ENCODE results near the gene NCBP3.

NCBP3 gene, protein sequence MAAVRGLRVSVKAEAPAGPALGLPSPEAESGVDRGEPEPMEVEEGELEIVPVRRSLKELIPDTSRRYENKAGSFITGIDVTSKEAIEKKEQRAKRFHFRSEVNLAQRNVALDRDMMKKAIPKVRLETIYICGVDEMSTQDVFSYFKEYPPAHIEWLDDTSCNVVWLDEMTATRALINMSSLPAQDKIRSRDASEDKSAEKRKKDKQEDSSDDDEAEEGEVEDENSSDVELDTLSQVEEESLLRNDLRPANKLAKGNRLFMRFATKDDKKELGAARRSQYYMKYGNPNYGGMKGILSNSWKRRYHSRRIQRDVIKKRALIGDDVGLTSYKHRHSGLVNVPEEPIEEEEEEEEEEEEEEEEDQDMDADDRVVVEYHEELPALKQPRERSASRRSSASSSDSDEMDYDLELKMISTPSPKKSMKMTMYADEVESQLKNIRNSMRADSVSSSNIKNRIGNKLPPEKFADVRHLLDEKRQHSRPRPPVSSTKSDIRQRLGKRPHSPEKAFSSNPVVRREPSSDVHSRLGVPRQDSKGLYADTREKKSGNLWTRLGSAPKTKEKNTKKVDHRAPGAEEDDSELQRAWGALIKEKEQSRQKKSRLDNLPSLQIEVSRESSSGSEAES

DNA sequence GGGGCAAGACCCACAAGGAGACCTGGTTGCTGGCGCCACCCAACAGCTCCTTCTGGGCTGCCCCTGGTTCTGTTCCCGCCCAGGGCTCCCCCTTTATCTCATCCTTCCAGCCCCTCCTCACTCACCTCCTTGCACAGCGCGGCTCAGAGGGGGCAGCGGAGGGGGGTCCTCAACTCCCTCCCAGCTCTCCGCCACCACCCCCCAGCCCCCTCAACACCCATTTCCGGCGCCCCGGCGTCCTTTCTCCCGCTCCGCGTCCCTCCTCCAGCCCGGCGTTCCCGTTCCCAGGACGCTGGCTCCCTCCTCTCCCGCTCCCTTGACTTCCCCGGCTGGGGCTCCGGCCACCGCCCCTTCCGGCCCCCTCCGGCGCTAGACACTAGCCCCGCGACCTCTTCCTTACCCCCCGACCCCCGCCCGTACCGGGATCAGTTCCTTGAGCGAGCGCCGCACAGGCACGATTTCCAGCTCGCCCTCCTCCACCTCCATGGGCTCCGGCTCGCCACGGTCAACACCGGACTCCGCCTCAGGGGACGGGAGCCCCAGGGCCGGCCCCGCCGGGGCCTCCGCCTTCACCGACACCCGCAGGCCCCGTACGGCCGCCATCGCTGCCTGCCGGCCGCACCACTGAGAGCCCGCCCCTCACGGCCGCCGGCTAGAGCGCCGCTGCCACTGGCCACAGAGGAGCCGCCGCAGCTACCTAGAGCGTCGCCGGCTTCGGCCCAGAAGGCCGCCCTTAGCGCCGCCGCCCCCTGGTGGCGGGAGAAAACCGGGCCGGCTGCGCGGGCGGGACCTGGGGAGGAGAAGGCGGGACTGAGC is at the start of gene NCBP3:
Gene NCBP3 (minus strand): TSS at position 626 of the 816 bp plus-strand sequence. CDS start 23 bp downstream, at position 603.
- DNase-seq: peak; percentile 87 to 93

DNA sequence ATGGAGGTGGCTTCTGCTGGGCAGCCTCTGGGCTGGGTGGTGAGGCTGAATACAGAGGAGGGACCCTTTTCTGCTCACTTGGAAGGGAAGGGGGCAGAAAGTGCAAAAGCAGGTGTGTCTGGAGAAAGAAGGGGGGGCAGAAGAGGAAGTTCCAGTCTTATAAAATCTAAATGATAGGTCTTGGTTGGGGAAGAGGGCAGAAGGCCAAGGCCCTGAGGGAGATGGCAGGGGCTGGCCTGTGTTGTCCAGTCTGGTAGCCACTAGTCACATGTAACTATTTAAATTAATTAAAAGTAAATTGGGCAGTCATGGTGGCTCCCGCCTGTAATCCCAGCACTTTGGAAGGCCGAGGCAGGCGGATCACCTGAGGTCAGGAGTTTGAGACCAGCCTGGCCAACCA is 49.3 kb upstream of the NCBP3 start:
- DNase-seq: no peak

- DNase-seq: no peak
Measured at GRCh38 chr17:3894911-3895343, 48.9 kb upstream of the NCBP3 start.

GRCh38 chr17:3894188-3894587 is 48.1 kb upstream of the NCBP3 start:
- DNase-seq: no peak

GRCh38 chr17:3893720-3894116 is 47.7 kb upstream of the NCBP3 start:
- no peak for DNase-seq

- DNase-seq: peak; percentile 86 to 93
Measured at GRCh38 chr17:3893003-3893719, 47.1 kb upstream of the NCBP3 start, which contains the start of gene CAMKK1. Gene CAMKK1 (minus strand): TSS chr17:3893053. CDS start chr17:3885687, 7,366 bp downstream.

- peak; percentile 84 to 86 for DNase-seq
Measured at GRCh38 chr17:3892095-3892998, 46.3 kb upstream of the NCBP3 start.

DNA sequence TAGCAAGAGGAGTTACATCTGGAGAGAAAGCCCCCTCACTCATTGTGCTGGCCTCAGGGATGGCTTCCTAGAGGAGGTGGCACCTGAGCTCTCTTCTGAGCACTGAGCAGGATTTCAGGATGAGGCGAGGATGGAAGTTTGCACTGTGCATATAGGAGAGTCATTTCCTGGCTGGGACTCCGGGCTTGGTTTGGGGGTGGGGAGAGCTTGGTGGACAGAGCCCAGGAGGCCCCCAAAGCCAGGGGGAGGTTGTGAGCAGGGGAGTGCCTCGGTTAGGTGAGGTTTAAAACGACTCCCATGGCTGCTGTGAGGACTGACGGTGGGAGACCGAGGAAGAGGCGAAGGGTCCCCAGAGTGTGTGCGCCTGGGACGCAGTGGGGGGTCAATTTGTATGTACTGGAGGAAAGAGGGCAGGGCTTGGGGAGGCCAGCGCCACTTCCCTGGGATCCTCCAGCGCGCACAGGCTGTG is 45.6 kb upstream of the NCBP3 start:
- DNase-seq: no peak

DNA sequence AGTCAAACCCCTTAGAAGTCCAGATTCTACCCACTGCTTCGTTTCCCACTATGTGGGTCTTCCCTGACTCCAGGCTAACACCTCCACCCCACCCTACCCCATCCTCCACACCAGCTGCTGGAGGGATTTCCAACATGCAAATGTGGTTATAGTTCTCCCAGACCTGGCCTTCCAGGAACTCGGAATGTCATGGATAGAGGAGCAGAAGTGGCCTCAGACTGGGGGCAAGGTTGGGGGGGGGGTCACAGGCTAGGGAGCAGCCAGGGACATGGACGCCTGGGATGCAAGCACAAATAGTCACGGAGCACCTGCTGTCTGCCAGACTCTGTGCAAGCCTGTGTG is 44.8 kb upstream of the NCBP3 start:
- DNase-seq: no peak

DNA sequence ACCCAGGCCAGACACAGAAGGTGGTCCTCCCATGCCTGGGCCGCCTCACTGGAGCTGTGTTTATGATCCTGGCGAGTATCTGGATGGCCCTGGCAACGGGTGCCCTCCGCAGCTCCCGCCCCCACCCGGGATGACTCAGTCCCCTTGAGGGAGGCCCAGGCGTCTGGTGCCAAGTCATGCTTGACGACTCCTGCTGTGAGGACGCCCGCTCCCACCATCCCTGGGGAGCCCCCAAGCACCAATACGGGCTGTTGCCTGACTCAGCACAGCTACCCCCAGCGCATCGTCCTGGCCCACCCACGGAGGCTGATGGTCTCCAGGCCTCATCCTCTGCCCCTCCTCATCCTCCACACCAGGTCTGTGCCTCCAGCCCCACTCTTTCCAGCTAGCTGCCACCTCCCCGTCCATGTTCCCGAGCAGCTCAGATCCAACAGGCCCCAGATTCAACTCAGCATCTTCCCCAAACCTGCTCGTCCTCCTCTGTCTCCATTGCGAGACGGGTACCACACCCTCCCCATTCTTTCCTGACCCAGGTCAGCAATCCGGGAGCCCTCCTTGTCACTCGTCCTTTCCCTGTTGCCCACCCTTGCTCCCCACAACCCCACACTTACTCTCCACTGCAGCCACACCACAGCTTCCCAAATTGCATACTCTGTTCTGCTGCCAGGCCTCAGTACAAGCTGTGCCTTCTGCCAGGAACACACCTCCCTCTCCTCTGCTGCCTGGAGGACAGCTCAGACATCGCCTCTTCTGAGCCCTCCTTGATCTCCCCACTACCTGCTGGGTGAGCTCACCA is 44.2 kb upstream of the NCBP3 start:
- no peak for DNase-seq

GRCh38 chr17:3889325-3890012 is 43.4 kb upstream of the NCBP3 start:
- DNase-seq: no peak

DNA sequence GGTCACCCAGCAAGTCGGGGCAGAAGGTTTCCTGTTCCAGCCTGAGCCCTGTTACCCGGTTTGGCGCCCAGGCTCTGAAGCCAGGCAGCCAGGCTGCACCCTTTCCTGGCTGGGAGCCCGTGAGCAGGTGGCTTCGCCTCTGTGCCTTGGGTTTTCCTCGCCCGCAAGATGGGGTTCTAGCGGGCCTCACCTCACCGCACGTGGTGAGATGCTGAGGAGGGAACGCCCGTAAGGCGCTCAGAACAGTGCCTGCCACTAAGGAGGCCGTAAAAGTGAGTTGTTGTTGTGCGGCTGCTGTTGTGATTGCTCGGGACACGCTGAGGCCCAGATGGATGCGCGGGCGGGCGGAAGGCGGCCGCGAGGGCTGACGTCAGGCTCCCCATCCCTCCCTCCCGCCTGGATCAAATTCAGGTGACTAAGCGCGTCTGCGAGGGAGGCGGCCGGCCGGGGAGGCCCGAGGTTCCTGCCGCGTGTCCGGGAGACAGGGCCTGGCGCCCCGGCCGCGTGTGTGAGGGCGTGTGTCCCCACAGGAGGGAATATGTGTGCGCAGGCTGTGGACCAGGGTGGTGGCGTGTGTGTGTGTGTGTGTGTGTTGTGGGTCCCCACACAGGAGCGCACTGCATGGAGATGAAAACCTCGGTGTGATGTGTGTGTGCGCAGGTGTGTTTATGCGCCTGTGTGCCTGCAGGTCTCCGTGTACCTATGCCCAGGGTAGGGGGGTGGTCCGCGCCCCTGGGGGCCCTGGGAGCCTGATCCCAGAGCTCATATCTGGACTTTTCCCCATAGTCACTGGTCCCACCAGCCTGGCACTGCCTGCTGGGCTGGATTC is 42.5 kb upstream of the NCBP3 start:
- DNase-seq: no peak

DNA sequence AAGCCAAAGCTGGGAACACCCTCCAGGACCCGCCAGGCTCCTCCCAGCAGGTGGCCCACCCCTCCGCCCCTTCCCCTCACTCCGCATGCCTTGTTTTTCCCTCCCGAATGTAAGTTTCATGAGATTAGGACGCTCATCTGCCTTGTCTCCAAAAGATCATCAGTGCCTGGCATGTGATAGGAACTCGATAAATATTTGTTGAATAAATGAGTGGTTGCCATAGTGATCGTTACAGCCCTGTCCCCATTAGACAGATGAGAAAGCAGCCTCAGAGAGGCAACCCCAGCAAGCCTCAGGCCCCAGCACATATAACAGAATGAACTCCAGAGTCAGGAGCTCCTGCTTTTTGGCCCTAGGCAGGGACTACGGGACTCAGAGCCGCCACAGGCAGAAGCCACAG is 41.8 kb upstream of the NCBP3 start:
- no peak for DNase-seq

GRCh38 chr17:3887394-3887793 is 41.3 kb upstream of the NCBP3 start:
- DNase-seq: no peak

DNA sequence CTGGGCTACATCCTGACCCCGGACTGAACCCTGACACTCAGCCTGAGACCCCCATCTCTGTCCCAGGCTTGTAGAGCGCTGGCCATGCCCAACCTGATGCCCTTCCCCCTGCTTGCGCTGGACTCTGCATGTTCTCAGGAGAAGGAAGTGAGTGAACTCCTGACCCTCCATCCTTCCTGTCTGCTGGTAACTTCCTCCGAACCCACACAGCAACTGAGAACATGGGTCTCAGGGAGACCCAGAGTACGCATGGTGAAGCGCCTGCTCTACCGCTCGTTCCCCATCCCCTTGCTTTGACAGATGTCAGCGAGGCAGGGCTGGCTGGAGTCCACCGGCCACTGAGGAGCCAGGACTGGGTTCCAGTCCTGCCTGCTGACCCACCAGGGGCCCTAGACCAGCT is 40.7 kb upstream of the NCBP3 start:
- peak; percentile 28 to 37 for DNase-seq

GRCh38 chr17:3885970-3886369 is 39.9 kb upstream of the NCBP3 start:
- DNase-seq: no peak

DNA sequence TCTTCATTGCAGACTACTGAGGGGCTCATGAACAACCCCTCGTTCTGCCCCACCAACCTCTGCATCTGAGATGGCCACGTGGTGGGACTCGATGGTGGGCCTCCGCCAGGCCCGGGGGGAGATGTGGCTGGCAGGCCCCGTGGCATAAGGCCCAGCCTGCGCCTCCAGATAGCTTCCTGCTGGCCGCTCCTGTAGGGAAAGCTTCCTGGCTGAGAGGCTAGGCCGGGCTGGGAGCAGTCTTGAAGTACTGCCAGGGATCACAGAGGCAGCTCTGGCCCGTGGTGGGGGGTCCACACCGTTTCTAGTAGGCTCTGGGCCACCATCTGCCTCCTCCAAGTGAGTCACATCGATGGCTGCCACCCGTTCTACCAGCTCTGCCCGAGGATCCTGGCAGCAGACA is 39.2 kb upstream of the NCBP3 start:
- DNase-seq: no peak

DNA sequence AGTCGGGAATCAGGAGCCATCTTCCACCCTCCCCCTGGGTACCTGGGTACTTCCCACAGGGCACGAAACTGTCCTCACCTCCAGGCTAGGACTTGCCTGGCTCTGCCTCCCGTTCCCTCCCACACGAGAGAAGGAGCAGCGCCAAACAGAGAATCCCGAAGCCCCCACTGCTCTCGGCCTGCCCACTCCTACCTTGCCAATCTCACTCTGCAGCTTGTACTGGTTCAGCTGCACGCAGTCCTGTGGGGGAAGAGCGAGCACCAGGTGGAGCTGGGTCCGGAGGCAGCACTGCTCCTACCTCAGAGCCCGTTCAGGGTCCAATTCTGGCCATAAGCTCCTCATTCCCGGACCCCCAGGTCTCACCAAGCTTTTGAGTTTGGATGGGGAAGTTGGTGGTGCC is 38.1 kb upstream of the NCBP3 start:
- no peak for DNase-seq

GRCh38 chr17:3882276-3882675 is 36.2 kb upstream of the NCBP3 start:
- no peak for DNase-seq

Measured in CD4-positive, alpha-beta T cell treated with Interferon alpha-2 for 1 hour (primary cell).